ENCODE results near the gene SLC6A3. TPM values are rescaled to one million over a fixed set of nuclear protein-coding genes. Genes with fewer than 3 reads are reported as not detected.

Gene SLC6A3
- total and polyA plus RNA-seq, 2 donors (not counting 1 experiment from before 2014, with no cell fraction given) = 0.01 to 0.15 TPM

- peak overlapping the region; percentile 87 for H2AFZ ChIP-seq (ENCODE audit: insufficient read depth, low read depth, low read length, poor library complexity, severe bottlenecking)
- intact Hi-C loops (cut with micrococcal nuclease) = loop anchor here (1.0 to 10.0 kb wide), 3 partner anchors 41 to 416 kb away; partner anchors contain the start of genes CLPTM1L and NDUFS6
- DNase-seq = peak; percentile 89
- ChIA-PET POLR2A (interaction anchor here (0.6 to 3.4 kb wide), 11 partner anchors 12 to 249 kb away, joined by 3 to 26 read pairs (median 5); partner anchors contain the start of gene CLPTM1L), CTCF (interaction anchor here (0.8 to 2.3 kb wide), 8 partner anchors 15 to 254 kb away, joined by 3 to 9 read pairs (median 4); partner anchors contain the start of gene CLPTM1L)
- Mint-ChIP-seq H3K27me3 (peaks cover 13% of the 10 kb centered on the region), H3K4me1 (peaks cover 26% of the 10 kb centered on the region), H3K4me3 (peak overlapping the region; percentile 96), H3K27ac (peak overlapping the region; percentile 100), H3K9me3 (ENCODE audit: insufficient read depth) (no peaks in the 10 kb centered on the region)
- H3K79me2 ChIP-seq (ENCODE audit: control insufficient read depth, insufficient read depth, low read length) = no peaks in the 10 kb centered on the region
- peaks cover 13 to 18% of the 10 kb centered on the region in 2 donors for H3K4me1 ChIP-seq (ENCODE audit: control insufficient read depth in 2 of 2, insufficient read depth in 2 of 2, low read length in 2 of 2)
- H3K4me2 ChIP-seq (replicated peaks; ENCODE audit: low read depth, low read length, poor library complexity, severe bottlenecking) = peak overlapping the region; percentile 93
- ATAC-seq (ENCODE audit: low read depth) = peak; percentile 66
- H3K9ac ChIP-seq (ENCODE audit: low read length) = peak overlapping the region; percentile 80
- WGBS (ENCODE audit: insufficient coverage) = under 1% methylated on average over 36 of the region's 36 CpGs
- peak overlapping the region; percentile 83 to 92 for H3K27ac ChIP-seq (ENCODE audit: low read length in 2 of 2)
- no peaks in the 10 kb centered on the region for H4K20me1 ChIP-seq (ENCODE audit: control insufficient read depth, insufficient read depth, low read length, poor library complexity, severe bottlenecking)
- peak overlapping the region; percentile 22 to 78 (median 62) for H3K4me3 ChIP-seq (ENCODE audit: control extremely low read depth in 1 of 5, extremely low read depth in 1 of 5, insufficient read depth in 1 of 5, low read depth in 2 of 5, low read length in 4 of 5)
- H3K9me3 ChIP-seq (ENCODE audit: control extremely low read depth in 1 of 3, control insufficient read depth in 2 of 3, insufficient read depth in 1 of 3, low read length in 2 of 3) = no peaks in the 10 kb centered on the region
- peaks cover 0 to 5% (median 0%) of the 10 kb centered on the region in 4 experiments for H3K27me3 ChIP-seq (replicated peaks in 1 of 4; ENCODE audit: control extremely low read depth in 1 of 4, control insufficient read depth in 3 of 4, insufficient read depth in 4 of 4, low read length in 3 of 4)
- H3K36me3 ChIP-seq (replicated peaks in 1 of 2; ENCODE audit: control extremely low read depth in 1 of 2, control insufficient read depth in 1 of 2, extremely low read depth in 1 of 2, insufficient read depth in 2 of 2, low read length in 1 of 2) = no peaks in the 10 kb centered on the region
- TF ChIP-seq CTCF (IDR thresholded peaks at IDR 0.05) (no peak), EZH2 (IDR thresholded peaks at IDR 0.05; ENCODE audit: borderline replicate concordance, insufficient read depth, low read depth, low read length, poor library complexity, severe bottlenecking) (no peak)
Measured at GRCh38 chr5:1386274-1386717, 58.9 kb downstream of the SLC6A3 start.

Measured in B cell (primary cell).